HG03139 (cell line): ENCODE results near the gene LYPLAL1.
"Not testable (repeated sequence)": the region's sequence is repeated elsewhere in the genome, so short reads cannot be mapped to it uniquely, and the experiment has no call there.

Source experiments
- ATAC-seq: cut with Tn5 transposase; IDR thresholded peaks from one replicate; pipeline ENCODE4 v1.9.1; 2021; ENCODE audit not compliant: unreplicated experiment

Gene LYPLAL1

DNA sequence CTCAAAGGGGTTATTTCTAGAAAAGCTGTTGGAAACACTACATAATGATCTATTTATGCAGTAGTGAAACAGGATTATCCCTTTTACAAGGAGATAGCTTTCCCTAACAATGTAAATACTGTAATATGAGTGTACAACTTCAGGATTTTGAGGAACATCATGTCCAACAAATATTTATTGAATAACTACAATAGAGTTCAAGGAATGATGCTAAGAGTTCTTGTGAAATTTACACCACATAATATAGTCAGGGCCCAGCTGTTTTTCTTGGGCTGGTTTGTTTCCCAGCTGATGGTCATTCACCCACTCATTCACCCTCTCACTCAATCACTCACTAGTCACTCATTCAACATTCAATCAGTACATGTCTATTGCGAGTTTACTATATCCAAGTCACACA is 12.3 kb upstream of the LYPLAL1 start:
- no peak for ATAC-seq

DNA sequence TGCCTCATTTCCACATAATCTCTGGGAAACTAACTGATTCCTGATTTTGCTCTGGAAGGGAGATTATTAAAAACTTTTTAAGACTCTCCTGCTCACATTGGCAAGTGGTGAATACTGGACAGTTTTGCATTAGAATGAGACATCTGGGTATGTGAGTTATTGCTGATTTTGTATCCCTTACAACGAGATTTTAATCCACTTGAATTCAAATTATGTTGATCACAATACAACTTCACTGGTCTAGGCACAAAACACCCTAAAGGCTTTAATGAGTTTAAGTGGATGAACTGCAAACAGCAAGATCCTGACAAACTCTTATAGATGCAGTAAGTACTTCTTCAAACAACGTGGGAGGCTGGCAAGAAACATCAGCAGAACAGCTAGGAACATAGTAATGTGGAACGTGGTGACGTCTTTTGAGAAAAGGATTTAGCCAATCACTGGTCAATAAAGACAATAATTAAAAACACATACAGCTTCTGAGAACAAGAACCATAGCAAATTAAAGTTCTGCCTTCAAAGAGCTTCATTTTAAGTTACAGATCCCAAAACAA is 10.2 kb upstream of the LYPLAL1 start:
- no peak for ATAC-seq

DNA sequence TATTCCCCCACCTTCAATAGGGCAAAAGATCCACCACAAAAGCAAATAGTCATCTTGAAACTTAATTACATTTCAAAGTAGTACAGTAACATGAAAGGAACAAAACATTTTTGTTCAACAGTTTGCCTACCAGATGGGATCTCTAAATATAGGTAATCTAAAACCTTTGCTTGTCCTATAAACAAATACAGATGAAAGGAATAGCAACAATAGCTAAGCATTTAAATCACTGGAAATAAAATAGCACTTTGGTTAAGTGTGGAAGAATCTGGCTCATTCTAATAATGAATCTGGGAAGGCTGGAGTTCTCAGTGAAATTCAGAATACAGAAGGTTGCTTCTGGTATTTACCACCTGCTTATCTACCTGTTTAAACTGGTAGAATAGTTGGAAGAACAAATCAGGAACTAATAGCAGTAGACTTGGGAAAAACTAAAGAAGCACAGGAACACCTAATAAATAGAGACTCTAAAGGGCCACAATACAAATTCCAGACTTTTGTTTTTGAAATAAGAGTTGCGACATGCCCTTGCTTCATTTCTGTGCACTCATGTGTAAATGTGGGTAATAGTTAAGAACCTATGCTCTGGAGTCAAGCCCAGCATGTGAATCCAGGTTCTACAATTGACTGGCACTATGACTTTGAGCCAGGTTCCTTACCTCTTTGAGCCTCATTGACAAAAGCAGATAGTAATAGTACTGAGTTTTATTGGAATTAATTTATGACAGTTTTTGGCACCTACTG is 2.3 kb upstream of the LYPLAL1 start:
- ATAC-seq, result no peak

DNA sequence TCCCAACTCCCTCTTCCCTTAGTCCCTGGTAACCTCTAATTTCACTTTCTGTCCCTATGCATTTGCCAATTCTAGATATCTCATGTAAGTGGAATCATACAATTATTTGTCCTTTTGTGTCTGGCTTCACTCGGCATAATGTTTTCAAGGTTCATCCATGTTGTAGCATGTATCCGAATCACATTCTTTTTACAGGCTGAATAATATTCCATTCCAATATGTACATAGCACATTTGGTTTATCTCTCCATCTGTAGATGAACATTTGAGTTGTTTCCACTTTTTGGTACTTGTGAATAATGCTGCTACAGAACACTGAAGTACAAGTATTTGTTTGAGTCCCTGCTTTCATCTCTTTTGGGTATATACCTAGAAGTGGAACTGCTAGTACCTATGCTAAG is 857 bp upstream of the LYPLAL1 start:
- no peak for ATAC-seq

DNA sequence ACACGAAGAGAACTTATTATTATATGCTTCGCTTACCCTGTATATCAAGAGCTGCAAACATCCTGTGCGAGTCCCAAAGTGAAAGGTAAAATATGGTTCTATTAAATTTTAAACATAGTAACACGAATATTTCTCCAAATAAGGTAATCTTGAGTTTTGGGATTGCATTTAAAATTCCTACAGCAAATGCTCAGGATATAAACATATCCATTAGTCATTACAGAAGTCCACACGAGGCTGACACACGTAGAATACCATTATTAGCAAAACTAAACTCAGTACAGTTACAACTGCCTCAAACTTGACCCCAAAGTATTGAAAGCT is 282 bp upstream of the LYPLAL1 start:
- peak; percentile 0 for ATAC-seq

DNA sequence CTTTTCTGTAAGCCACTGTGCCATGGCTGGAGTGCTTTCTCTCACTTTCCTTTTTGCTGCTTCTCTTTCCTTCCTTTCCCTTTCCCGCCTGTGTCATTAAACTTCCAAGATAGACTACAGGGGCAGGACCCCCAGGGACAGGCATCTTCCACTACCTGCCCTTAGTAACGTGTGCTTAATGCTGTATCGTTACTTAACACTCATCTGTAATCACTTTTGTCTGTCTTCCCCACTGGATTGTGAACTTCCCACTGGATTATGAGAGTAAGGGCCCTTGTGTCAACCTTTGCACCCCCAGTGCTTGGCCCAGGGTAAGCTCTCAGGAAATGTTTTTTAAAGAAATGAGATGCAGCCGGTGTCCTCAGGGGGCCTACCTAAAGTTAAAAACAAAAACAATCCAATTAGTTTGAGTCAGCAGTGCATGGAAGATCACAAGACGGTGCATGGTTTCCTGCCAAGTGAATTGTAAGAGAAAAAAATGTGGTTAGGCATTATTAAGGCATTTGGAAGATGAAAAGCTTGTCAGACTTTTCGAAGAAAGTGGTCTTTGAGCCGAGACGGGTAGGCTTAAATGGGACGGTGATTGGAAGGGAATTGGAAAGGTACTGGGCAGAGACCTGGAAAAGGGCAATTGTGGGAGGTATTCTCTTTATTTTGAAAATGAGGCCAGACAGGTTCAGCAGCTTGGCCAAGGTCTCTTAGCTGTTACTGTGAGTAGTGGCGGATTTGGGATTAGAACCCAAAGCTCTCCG is 958 bp downstream of the LYPLAL1 start:
- peak; percentile 32 for ATAC-seq

DNA sequence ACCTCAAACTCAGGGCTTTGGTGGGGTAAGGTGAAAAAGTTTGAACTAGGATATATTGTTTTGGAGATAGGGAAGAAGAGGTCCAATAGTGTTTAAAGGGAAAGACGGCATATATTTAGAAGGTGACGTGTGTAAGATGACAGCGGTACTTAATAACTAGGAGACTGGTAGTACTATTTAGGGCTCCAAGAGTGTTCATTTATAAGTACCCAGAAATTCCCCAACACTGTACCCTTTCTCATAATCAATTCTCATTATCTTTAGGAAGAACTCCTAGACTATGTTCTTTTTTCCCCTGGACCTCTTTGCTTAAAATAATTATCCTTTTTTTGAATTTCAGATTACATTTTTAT is 1.5 kb downstream of the LYPLAL1 start:
- no peak for ATAC-seq

DNA sequence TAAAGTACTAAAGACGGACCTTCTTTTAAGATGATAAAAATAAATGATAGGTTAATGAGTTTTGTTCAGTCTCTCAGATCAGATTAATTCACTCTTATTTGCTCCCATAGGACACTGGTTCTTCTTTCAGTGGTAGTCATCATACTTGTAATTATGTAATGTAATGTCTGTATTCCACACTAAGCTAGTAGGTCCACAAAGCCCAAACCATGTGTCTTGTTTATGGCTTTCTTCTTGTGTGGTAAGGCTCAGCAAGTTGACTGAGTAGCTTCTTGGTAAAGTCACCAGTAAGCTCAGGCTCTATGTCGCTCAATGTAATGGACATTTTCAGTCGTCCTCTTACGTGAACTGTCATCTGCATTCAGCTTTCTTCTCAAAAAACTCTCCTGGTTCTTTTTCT is 2.5 kb downstream of the LYPLAL1 start:
- ATAC-seq, result no peak

DNA sequence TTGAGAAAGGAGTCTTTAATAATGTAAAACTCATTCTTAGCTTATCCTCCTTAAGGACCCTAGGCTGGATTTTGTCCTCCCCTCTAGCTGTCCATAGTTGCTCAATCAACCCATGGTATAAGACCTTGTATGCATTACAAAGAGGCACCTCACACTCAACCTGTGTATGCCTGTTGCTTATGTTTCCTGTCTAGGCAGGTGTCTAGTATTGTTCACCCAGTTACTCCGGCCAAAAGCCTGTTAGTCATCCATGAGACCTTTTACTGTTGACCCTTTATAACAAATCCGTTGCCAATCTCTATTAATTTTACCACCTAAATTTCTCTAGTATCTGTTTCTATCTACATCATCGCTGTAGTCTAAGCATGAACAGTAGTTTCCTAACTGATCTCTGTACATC is 3.7 kb downstream of the LYPLAL1 start:
- ATAC-seq, result peak; percentile 31

DNA sequence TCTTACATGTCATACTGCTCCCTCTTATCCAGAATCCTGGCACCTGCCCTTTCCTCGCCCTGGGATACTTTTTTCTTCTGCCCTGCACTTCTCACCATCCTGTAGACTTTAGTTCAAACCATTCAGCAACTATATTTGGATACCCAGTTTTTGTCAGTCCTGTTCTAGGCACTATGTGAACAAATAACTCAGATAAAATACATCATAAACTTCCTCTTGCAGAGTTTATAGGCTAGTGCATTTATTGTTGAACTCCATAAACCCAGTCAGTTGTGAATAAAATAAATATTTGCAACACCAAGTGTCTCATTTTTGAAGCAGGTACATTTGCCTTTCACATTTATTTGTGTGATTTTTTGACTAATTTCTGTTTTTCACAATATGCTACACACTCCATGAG is 4.3 kb downstream of the LYPLAL1 start:
- ATAC-seq, result no peak

DNA sequence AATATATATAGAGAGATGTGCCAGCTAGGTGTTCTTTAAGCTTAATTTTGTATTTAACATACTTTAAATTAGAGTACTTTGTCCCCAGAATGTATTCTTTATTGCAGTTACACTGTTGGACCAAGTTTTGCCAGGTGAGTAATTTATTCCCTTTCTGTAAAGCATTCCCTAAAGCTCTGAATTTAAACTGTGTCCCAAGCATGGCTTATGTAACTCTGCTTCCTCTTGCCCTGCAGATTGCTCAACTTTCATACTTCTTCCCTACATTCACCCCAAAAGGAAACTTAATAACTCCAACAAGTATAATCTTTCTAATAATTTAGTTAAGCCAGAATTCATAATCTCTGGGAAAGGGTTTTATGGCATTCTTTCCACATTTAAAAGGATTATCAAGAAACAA is 5.6 kb downstream of the LYPLAL1 start:
- no peak for ATAC-seq

DNA sequence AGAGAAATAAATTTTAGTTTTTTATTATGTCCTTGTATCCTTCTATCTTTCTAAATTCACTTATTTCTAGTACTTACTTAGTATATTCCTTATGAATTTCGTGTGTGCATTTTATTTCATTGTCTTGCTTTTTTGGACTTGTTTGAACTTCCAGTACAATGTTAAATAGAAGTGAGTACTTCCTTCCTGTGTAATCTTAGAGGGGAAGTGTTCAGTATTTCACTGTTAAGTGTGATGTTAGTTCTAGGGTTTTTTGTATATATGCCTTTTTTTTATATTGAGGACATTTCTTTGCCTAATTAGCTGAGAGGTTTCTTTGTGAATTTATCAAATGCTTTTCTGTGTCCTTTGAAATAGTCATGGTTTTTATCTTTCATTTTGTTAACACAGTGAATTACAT is 10.7 kb downstream of the LYPLAL1 start:
- ATAC-seq, result no peak

DNA sequence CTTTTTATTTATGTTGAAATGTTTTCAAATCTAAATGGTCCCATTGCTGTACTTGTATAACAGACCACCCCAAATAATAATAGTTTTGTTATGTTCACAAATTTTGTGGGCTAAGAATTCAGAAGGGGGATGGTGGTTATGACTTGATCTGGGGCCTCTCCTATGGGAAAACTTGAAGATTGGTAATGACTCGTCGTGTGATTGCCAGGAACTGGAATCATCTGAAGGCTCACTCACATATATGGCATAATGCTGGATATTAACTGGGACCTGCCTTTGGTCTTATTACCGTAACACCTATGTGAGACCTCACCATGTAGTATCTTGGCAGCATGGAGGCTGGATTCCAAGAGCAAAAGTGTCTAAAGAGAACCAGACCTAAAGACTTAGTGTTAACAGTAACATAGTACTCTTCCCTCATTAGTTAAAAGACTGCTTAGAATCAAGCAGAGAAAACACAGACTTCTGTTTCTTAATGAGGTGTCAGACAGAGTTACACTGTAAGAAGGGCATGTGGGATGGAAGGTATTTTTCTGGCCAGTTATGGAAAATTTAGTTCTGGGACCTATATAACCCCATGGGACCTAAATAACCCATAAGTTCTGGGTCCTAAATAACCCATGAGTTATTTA is 11.9 kb downstream of the LYPLAL1 start:
- no peak for ATAC-seq

DNA sequence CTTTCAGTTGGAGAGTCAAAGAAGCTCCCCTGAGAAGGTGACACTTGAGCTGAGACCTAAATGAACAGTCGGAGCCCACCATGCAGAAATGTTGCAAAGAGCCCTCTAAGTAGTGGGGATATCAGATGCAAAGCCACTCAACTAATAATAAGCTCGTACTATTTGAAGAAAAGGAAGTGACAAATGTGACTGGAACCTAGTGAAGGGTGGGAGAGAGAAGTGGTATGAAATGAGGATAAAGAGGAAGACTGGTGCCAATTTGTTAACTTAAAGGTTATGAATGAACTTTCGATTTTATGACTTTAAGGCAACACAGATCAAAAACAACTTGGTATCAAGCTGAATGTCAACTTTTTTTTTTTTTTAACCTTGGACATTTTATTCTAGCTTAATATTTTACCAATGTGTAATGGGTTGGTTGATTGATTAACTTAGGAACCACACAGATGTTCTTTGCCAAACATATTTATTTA is 14.7 kb downstream of the LYPLAL1 start:
- peak; percentile 43 for ATAC-seq

DNA sequence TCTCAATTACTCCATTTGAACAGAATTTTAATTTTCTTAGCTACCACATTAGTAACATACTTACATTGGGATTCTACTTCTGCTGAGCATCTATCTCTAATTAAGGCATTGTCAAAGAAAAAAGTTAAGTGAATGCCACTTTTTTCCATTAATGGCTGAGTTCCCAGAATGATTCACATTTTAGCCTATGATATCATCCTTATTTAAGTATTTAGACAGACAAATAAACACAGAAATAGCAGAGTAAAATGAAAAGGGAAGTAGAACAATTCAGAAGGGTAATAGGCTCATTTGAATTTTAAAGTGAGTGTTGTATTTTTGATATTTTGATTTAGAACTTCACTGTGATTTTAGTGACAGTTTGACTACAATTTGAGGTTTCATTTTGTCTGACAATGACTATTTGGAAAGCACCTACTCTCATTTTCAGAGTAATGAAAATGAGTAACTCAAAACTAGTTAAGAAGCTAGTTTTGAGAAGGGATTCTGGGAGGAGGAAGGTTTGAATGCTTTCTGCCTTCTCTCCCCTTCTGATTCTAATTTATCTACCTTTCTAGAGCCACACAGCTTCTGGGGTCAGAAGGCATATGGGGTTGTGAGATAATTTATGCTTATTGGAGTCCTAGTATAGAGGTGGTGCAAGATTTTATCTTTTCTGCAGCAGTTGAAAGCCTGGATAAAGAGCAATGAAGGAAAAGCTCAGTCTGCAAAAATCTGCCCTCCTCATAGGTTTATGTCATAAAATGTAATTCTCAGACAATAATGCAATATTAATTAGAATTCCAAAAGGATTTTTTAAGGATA is 15.5 kb downstream of the LYPLAL1 start:
- ATAC-seq, result peak; percentile 66

DNA sequence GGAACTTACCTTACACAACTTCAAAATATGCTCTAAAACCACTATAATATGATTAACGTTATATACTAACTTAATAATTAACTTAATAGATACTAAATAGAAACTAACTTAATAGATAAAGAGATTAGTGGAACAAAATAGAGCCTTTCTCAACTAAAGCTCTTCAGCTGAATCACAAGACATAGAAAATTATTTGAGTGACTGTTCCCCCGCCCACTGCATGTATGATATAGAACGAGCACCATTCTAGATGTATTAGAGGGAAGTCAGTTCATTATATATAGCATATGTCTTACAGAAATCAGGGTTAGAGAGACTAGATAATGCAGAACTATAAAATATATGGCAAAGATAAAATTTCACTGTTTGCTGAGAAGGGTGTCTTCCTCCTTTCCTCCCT is 16.3 kb downstream of the LYPLAL1 start:
- no peak for ATAC-seq

DNA sequence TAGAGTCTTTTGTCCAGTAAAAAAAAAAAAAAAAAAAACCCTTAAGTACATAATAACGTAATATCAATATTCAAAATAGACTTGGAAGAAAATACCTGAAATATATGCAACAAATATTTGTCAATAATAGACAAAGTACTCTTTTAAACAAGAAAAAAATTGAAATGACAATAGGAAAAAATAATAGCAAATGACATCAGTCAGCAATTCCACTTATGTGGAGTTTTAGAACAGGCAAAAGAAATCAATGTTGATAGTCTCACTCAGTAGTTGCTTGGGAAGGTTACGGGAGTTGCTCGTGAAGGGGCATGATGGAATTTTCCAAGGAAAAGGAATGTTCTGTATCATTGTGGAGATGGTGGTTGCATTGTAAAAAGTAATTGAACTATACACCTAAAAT is 16.9 kb downstream of the LYPLAL1 start:
- no peak for ATAC-seq

DNA sequence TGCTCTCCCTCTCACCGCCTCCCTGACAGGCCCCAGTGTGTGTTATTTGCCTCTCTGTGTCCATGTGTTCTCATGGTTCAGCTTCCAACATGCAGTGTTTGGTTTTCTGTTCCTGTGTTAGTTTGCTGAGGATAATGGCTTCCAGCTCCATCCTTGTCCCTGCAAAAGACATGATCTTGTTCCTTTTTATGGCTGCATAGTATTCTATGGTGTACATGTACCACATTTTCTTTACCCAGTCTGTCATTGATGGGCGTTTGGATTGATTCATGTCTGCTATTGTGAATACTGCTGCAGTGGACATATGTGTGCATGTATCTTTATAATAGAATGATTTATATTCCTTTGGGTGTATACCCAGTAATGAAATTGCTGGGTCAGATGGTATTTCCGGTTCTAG is 22.2 kb downstream of the LYPLAL1 start:
- ATAC-seq, result not testable (repeated sequence)

DNA sequence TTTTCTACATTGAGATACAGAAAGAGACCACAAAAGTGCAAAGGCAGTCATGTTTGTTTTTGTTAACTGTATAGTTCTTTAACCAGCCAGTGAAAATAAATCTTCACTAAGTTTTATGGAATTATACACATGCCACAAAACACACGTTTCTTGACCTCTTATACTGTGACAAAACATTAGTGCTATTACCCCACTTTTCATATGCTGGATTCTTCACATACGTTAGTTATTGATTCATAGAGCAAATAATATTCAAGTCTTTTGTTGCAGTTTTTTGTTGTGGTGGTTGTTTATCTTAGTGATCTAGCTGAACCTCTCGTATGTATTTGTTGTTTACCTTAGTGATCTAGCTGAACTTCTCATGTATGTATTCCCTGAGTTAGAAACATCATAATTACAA is 28.0 kb downstream of the LYPLAL1 start:
- no peak for ATAC-seq

DNA sequence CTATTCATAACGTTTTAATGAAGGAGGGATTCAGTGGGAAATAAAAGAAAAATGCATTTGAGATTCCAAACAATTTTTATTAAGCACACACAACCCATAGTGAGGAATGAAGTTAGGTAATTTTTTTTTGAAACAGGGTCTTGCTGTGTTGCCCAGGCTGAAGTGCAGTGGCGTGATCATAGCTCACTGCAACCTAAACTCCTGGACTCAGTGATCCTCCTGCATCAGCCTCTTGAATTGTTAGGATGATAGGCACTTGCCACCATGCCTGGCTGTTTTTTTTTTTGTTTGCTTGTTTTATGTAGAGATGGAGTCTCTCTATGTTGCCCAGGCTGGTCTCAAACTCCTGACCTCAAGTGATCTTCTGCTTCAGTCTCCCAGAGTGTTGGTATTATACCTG is 28.9 kb downstream of the LYPLAL1 start:
- no peak for ATAC-seq

DNA sequence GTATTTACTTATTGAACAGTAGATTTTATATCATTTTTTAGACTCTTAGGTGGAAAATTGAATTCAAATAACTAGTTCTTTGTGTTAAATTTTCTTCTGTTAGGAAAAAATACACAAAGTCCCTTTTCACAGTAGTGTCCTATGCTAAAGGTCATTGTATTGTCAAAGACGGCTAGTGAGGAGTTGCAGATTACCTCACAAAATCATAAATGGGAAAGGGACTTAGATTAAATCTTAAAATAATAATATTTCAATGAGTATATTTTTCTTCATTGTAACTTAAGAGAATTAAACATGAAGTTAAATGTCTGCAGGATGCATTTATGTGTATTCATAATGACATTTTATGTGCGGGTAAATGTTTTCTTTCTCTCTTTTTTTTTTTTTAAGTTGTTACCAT is 32.7 kb downstream of the LYPLAL1 start:
- no peak for ATAC-seq
